NCI-H748 (cell line): ENCODE results near the gene RAPSN.

Source experiments
- DNase-seq: peaks from one replicate; lab custom pipeline; 2025; ENCODE audit not compliant: unreplicated experiment; lab: John Stamatoyannopoulos, UW

RAPSN gene

GRCh38 chr11:47409440-47410369 is 39.2 kb downstream of the RAPSN start:
- no peak for DNase-seq

GRCh38 chr11:47408598-47409439 is 40.1 kb downstream of the RAPSN start:
- peak; percentile 72 for DNase-seq

- peak; percentile 95 for DNase-seq
Measured at GRCh38 chr11:47407746-47408590, 41.0 kb downstream of the RAPSN start, which contains the start of gene SLC39A13. Gene SLC39A13, plus strand, starts transcription at chr11:47408590. Its CDS starts 1,505 bp downstream, at chr11:47410095.

GRCh38 chr11:47406896-47407745 is 41.8 kb downstream of the RAPSN start:
- DNase-seq: no peak

DNA sequence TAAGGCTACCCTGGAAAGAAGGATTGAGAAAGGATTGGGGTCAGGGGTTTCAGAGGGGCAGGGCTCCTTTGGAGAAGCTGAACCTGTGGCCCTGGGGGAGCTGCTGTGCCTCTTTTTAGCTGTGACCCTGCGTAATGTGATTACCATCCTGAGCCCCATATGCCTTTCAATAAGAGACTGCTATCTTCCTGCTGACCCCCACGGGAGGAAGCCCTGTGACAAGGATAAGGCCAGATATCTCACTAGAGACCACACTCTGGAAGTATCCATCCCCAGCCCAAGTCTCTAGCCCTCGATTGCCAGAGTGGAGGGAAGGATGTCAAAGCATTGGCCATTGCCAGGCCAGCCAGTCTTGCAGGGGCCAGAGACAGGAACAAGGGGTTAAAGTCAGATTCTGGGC is 45.4 kb downstream of the RAPSN start:
- DNase-seq: no peak

DNA sequence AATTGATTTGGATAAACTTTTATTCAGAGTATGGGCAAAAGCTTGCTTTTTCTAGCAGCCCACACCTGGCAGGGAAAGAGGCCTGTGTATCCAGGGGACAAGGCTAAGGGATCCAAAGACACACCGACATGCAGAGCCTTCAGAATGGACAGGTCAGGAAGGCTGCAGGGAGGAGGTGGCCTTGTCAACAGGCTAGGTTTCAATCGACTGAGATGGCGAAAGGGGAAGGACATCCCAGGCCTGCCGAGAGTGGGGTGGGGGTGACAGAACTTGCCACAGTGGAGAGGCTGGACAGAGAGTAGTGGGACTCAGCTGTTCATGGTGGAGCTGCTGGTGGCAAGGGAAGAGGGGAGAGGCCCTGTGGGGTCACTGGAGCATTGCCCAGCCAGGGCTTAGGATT is 45.8 kb downstream of the RAPSN start:
- DNase-seq: no peak

DNA sequence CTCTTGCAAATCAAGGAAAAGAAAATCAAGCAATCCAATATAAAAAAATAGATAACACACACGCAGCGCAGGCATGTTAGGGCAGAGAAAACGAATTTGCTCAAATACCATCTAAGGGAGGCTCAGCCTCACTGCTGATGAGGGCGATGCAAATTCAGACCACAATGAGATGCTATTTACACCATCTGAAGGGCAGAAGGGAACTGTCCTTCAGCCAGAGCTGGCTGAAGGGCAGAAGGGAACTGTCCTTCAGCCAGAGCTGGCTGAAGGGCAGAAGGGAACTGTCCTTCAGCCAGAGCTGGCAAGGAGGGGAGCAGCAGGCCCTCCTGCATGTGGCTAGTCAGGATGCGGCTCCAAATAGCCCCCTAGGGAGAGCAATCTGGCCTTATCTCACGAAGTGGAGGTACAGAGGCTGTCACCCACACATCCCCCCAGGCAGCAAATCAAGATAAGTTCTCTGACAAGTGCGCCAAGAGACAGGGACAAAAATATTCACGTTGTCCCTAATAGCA is 48.1 kb downstream of the RAPSN start:
- DNase-seq: no peak

- DNase-seq: peak; percentile 38
Measured at GRCh38 chr11:47399860-47400767, 48.8 kb downstream of the RAPSN start.

- no peak for DNase-seq
Measured at GRCh38 chr11:47398551-47398950, 50.4 kb downstream of the RAPSN start.

- DNase-seq: no peak
Measured at GRCh38 chr11:47398011-47398410, 50.9 kb downstream of the RAPSN start.

GRCh38 chr11:47396049-47396320 is 53.0 kb downstream of the RAPSN start:
- DNase-seq: no peak

DNA sequence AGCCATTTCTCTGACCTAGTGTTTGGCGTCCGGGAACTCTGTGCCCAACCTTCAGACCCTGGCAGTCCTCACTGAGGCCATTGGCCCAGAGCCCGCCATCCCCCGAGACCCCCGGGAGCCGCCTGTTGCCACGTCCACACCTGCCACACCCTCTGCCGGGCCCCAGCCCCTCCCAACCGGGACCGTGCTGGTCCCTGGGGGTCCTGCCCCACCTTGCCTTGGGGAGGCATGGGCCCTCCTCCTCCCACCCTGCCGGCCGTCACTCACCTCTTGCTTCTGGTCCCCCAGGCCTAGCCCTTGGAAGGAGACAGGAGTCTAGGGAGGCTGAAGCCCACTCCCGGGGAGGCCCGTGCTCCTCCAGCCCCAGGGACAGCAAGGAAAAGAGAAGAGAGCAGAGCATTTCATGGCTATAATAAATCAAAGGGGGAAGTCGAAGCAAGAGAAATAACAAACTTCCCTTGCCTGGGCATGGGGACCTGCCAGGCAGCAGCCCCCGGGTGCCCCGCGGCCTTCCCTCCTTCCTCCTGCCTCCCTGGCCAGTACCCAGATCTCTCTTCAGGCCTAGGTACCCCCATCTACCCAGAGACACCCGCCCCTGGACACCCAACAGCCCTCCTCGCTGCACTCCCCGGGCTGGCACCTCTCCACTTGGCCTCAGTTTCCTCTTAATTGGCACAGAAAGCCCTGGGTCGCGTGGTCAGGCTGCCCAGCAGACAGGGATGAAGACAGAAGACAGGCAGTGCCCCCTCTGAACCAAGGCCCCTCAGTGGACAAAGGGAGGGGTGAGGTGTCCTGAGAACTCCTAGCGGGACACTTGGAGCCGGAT is 53.5 kb downstream of the RAPSN start:
- DNase-seq: no peak

DNA sequence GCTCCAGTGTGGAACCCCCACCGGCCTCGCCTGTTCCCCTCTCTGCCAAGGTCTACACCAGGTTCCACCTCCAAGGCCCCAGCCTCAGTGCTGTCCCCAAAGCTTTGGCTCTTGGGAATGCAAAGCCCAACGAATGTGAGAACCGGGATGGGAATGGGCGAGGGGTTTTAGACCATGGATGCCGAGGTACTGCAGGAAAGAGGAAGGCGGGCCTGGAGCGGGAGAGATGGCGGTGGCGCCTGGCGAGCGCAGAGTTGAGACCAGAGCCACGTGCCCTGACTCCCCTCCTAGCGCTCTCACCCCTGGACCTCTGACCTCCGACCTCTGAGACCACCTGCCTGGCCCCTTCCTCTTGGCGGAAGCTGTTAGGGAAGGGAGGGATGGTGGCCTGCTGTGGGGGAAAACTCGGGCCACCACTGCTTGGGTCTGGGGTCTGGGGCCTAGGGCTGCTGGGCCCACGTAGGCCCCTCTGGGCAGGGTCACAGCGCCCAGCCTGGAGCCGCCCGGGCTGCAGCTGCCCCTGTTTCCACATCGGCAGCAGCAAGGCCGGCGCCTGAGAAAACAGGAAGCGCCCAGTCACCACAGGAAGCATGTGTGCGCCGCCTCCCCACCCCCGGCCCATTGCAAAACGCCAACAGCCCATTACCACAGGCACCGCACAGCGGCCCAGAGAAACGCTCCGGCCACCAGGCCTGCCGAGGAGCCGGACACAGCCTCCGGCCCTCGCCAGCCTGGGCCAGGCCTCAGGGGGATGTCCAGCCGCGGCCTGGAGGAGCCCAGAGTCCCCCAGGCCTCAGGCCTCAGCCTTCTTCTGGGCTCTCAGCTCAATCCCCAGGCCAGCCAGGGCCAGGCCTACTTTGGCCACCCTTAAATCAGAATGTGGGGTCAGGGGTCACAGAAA is 54.4 kb downstream of the RAPSN start:
- DNase-seq: no peak

GRCh38 chr11:47394050-47394321 is 55.0 kb downstream of the RAPSN start:
- no peak for DNase-seq

- no peak for DNase-seq
Measured at GRCh38 chr11:47393163-47394049, 55.5 kb downstream of the RAPSN start.

- no peak for DNase-seq
Measured at GRCh38 chr11:47392546-47393162, 56.3 kb downstream of the RAPSN start.
